H1 (cell line): ENCODE results near the gene HPN.

Source experiments
- CEBPB ChIP-seq: IDR thresholded peaks from 2 replicates; pipeline ENCODE4 v1.6.1; 2012; ENCODE audit warnings: low read depth, low read length
- EP300 ChIP-seq, 2 experiments: IDR thresholded peaks; 1 replicate in 1 of 2; 2 replicates in 1 of 2; pipeline ENCODE4 v1.6.1; 2011 to 2012; ENCODE audit warnings: low read depth in 2 of 2, low read length in 2 of 2, mild to moderate bottlenecking in 2 of 2, borderline replicate concordance in 1 of 2, inconsistent platforms in 1 of 2, moderate library complexity in 1 of 2
- HDAC6 ChIP-seq: IDR thresholded peaks from one replicate; pipeline ENCODE4 v1.7.1; 2012; ENCODE audit warnings: low read depth, mild to moderate bottlenecking, inconsistent platforms, low read length, moderate library complexity
- JUND ChIP-seq: IDR thresholded peaks from 2 replicates; pipeline ENCODE4 v1.6.1; 2011; ENCODE audit warnings: mild to moderate bottlenecking, improper control_type of control experiment, low read length
- NANOG ChIP-seq: IDR thresholded peaks from 2 replicates; pipeline ENCODE4 v1.6.1; 2011; ENCODE audit warnings: low read length, low read depth, mild to moderate bottlenecking, inconsistent platforms; ENCODE audit not compliant: insufficient read depth, poor library complexity, severe bottlenecking
- PHF8 ChIP-seq: fragments of 200-600 bp; sonication (generic); conservative IDR thresholded peaks from 2 replicates; pipeline ENCODE4 v1.7.1; 2012; ENCODE audit warnings: low read depth, mild to moderate bottlenecking, inconsistent platforms, low read length, moderate library complexity
- POLR2A ChIP-seq, 2 experiments: IDR thresholded peaks; 1 replicate in 1 of 2; 2 replicates in 1 of 2; pipeline ENCODE4 v1.6.1; 2011; ENCODE audit warnings: low read depth in 2 of 2, low read length in 2 of 2, mild to moderate bottlenecking in 2 of 2; ENCODE audit errors: control extremely low read depth in 1 of 2
- SP1 ChIP-seq: IDR thresholded peaks from 2 replicates; pipeline ENCODE4 v1.6.1; 2011; ENCODE audit warnings: low read depth, low read length
- USF2 ChIP-seq: IDR thresholded peaks from 2 replicates; pipeline ENCODE4 v1.6.1; 2011; ENCODE audit warnings: low read length, improper control_type of control experiment
- ZNF274 ChIP-seq: IDR thresholded peaks from 2 replicates; pipeline ENCODE4 v1.7.0; 2012; ENCODE audit warnings: low read length, borderline replicate concordance; ENCODE audit errors: extremely low read depth
- TF ChIP-seq, protein P1 (sequence below), 3 experiments: IDR thresholded peaks; 1 replicate in 2 of 3; 2 replicates in 1 of 3; pipeline versions ENCODE4 v1.5.1 to v1.6.1; 2011; ENCODE audit warnings: low read length in 3 of 3, mild to moderate bottlenecking in 3 of 3, inconsistent platforms in 2 of 3, low read depth in 1 of 3, moderate library complexity in 1 of 3; ENCODE audit not compliant: insufficient read depth in 1 of 3; ENCODE audit errors: control extremely low read depth in 1 of 3
- TF ChIP-seq, protein P2 (sequence below): IDR thresholded peaks from 2 replicates; pipeline ENCODE4 v1.6.1; 2012; ENCODE audit warnings: low read length, inconsistent platforms

GRCh38 chr19:35006999-35007365 lies 34.5 kb upstream of the HPN start:
- TF ChIP-seq JUND (no peak), USF2 (no peak), POLR2A (IDR thresholded peaks at IDR 0.05; ENCODE audit: control extremely low read depth in 1 of 2, low read depth in 2 of 2, low read length in 2 of 2) (no peak), HDAC6 (no peak), SP1 (no peak), EP300 (IDR thresholded peaks at IDR 0.05; ENCODE audit: borderline replicate concordance in 1 of 2, low read depth in 2 of 2, low read length in 2 of 2) (no peak), ZNF274 (no peak), PHF8 (no peak), NANOG (no peak), CEBPB (no peak)
- TF ChIP-seq, protein P1, sequence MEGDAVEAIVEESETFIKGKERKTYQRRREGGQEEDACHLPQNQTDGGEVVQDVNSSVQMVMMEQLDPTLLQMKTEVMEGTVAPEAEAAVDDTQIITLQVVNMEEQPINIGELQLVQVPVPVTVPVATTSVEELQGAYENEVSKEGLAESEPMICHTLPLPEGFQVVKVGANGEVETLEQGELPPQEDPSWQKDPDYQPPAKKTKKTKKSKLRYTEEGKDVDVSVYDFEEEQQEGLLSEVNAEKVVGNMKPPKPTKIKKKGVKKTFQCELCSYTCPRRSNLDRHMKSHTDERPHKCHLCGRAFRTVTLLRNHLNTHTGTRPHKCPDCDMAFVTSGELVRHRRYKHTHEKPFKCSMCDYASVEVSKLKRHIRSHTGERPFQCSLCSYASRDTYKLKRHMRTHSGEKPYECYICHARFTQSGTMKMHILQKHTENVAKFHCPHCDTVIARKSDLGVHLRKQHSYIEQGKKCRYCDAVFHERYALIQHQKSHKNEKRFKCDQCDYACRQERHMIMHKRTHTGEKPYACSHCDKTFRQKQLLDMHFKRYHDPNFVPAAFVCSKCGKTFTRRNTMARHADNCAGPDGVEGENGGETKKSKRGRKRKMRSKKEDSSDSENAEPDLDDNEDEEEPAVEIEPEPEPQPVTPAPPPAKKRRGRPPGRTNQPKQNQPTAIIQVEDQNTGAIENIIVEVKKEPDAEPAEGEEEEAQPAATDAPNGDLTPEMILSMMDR (IDR thresholded peaks at IDR 0.05; ENCODE audit: control extremely low read depth in 1 of 3, insufficient read depth in 1 of 3, low read depth in 1 of 3, low read length in 3 of 3) = no peak
- TF ChIP-seq, protein P2, sequence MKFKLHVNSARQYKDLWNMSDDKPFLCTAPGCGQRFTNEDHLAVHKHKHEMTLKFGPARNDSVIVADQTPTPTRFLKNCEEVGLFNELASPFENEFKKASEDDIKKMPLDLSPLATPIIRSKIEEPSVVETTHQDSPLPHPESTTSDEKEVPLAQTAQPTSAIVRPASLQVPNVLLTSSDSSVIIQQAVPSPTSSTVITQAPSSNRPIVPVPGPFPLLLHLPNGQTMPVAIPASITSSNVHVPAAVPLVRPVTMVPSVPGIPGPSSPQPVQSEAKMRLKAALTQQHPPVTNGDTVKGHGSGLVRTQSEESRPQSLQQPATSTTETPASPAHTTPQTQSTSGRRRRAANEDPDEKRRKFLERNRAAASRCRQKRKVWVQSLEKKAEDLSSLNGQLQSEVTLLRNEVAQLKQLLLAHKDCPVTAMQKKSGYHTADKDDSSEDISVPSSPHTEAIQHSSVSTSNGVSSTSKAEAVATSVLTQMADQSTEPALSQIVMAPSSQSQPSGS = no peak
